Spleen (tissue), 13 donors: ENCODE measurements around the gene TRIM72. TPM values are rescaled to one million over a fixed set of nuclear protein-coding genes. Genes with fewer than 3 reads are reported as not detected.
A peak's percentile ranks its signal among the peaks of the same experiment; 100 is the strongest.
"Not testable (repeated sequence)": the region's sequence is repeated elsewhere in the genome, so short reads cannot be mapped to it uniquely, and the experiment has no call there.

ENCODE experiments used
- DNase-seq: peaks from one replicate; pipeline ENCODE4 v3.0.0-alpha.2; 2020
- H3K27ac ChIP-seq, 8 donors: fragments of 200-600 bp; sonication (generic) in 7 of 8; 1 replicate in 4 of 8; 2 replicates in 4 of 8; pipeline versions ENCODE4 v1.5.0 to v1.8.0; 2016 to 2021; ENCODE audit warnings: inconsistent platforms in 4 of 8, mild to moderate bottlenecking in 4 of 8, moderate library complexity in 1 of 8
- H3K27me3 ChIP-seq, 7 donors: fragments of 200-600 bp; sonication (generic) in 6 of 7; replicated peaks in 1 of 7; 1 replicate in 4 of 7; 2 replicates in 3 of 7; pipeline versions ENCODE4 v1.5.0 to v1.8.0; 2016 to 2021; ENCODE audit warnings: inconsistent platforms in 3 of 7, mild to moderate bottlenecking in 1 of 7
- H3K36me3 ChIP-seq, 6 donors: fragments of 200-600 bp; sonication (generic) in 5 of 6; 1 replicate in 4 of 6; 2 replicates in 2 of 6; pipeline versions ENCODE4 v1.5.0 to v1.8.0; 2016 to 2021; ENCODE audit warnings: inconsistent platforms in 2 of 6
- H3K4me1 ChIP-seq, 6 donors: fragments of 200-600 bp; sonication (generic) in 5 of 6; 1 replicate in 3 of 6; 2 replicates in 3 of 6; pipeline versions ENCODE4 v1.5.0 to v1.8.0; 2016 to 2021; ENCODE audit warnings: inconsistent platforms in 3 of 6
- H3K4me3 ChIP-seq, 8 donors: fragments of 200-600 bp; sonication (generic) in 7 of 8; 1 replicate in 4 of 8; 2 replicates in 4 of 8; pipeline versions ENCODE4 v1.5.0 to v1.8.0; 2016 to 2021; ENCODE audit warnings: inconsistent platforms in 4 of 8, mild to moderate bottlenecking in 4 of 8, moderate library complexity in 2 of 8
- H3K9me3 ChIP-seq, 8 donors: fragments of 200-600 bp; sonication (generic) in 7 of 8; 1 replicate in 4 of 8; 2 replicates in 4 of 8; pipeline versions ENCODE4 v1.5.0 to v1.8.0; 2016 to 2021; ENCODE audit warnings: inconsistent platforms in 4 of 8
- CTCF ChIP-seq, 11 experiments: fragments of 200-600 bp in 7 of 11; fragments of 450-650 bp in 4 of 11; sonication (generic) in 4 of 11; IDR thresholded peaks in 8 of 11; conservative IDR thresholded peaks in 3 of 11; 1 replicate in 7 of 11; 2 replicates in 4 of 11; pipeline versions ENCODE4 v1.4.0 to v1.8.0; 2016 to 2021; ENCODE audit warnings: antibody characterized with exemption in 11 of 11, inconsistent platforms in 4 of 11, mild to moderate bottlenecking in 1 of 11
- POLR2A ChIP-seq, 3 donors: fragments of 450-650 bp; IDR thresholded peaks; one replicate each; pipeline ENCODE4 v1.5.1; 2017; ENCODE audit warnings: antibody characterized with exemption in 3 of 3, mild to moderate bottlenecking in 1 of 3
- POLR2AphosphoS5 ChIP-seq, 3 donors: sonication (generic); formaldehyde crosslinking; IDR thresholded peaks; one replicate each; pipeline ENCODE4 v1.5.1; 2017; ENCODE audit warnings: antibody characterized with exemption in 3 of 3
- WGBS, 5 donors: extraction: QIAGEN DNeasy Blood & Tissue Kit in 3 of 5; methylation state at CpG; one replicate each; pipeline versions ENCODE4 v1.1.5 to v1.1.7; 2013 to 2018; 5-methylcytosine and 5-hydroxymethylcytosine counted together
- intact Hi-C: fragments of 100-400 bp; cut with DNase I; formaldehyde crosslinking; loops from one replicate; pipeline ENCODE4 v1.15.0; 2023; ENCODE audit warnings: low total_unique reads
- long read RNA-seq, 2 donors: transcript quantifications; one replicate each; lab custom pipeline, GENCODE V29; 2026
- polyA plus RNA-seq, 3 donors: library from polyadenylated mRNA; stranded (reverse); fragments of 200-250 nt; gene quantifications; one replicate each; pipeline ENCODE4 v1.2.1, GENCODE V29; 2013
- total RNA-seq, 7 donors: library from RNA; depleted of rRNA in 3 of 7; stranded (reverse); fragments of >200 nt in 3 of 7; fragmentation: NEBNext Ultra II Directional in 4 of 7; extraction: Animal tissue kit (Norgen Biotek cat#: 25700) in 4 of 7; gene quantifications; one replicate each; pipeline versions ENCODE4 v1.1.0 to v1.2.1, GENCODE V29; 2016 to 2021
- donor health status: healthy with polysubstance abuse.
- donor health status: DM: no; HTN: no; CAD: no; lungs with moderate emphysema.
- donor health status: DM: no; HTN: no; CAD: no.
- donor health status: Bipolar disorder and iron deficiency.
- donor health status: healthy.
- donor health status: DM: no; HTN: no; CAD: no.
- donor health status: DM: yes; HTN: yes; CAD: no.

Gene TRIM72
- under 1 TPM in 4 of 7 donors, not detected in 3; 0.05 to 0.26 (median 0.15) TPM for total RNA-seq
- polyA plus RNA-seq, result under 1 TPM; 0.06 to 0.15 (median 0.09) TPM
- long read RNA-seq, donor 1, result 0 reads
- long read RNA-seq, donor 2, result 0 reads

GRCh38 chr16:31213877-31214707 is at the start of gene TRIM72:
TRIM72 (plus strand) TSS chr16:31214119; CDS start chr16:31214739, 620 bp downstream.
- Histone ChIP-seq H3K4me3 (peak within 1 kb of the TSS in 7 of 8 donors; percentile 36 to 73 (median 45)), H3K4me1 (peaks cover 25 to 45% (median 37%) of the 10 kb centered on the region in 6 donors), H3K36me3 (no peaks in the 10 kb centered on the region), H3K27me3 (peaks cover 3 to 56% (median 34%) of the 10 kb centered on the region in 7 donors), H3K27ac (peak within 1 kb of the TSS in 4 of 8 donors; percentile 25 to 69 (median 48)), H3K9me3 (no peaks in the 10 kb centered on the region)
- TF ChIP-seq POLR2A (IDR thresholded peaks at IDR 0.05), result no peak
- no peak for TF ChIP-seq CTCF (IDR thresholded peaks at IDR 0.05 in 8 of 11, conservative IDR thresholded peaks at IDR 0.05 in 3 of 11)
- TF ChIP-seq POLR2AphosphoS5 (IDR thresholded peaks at IDR 0.05), result no peak
- intact Hi-C loops, result no loop called here
- WGBS, 5 donors, result 75 to 83% (median 78%) methylated on average over 15 to 25 of the region's 25 CpGs
- DNase-seq, result peak; percentile 34

- TF ChIP-seq CTCF (IDR thresholded peaks at IDR 0.05 in 8 of 11, conservative IDR thresholded peaks at IDR 0.05 in 3 of 11), result no peak
- TF ChIP-seq POLR2AphosphoS5 (IDR thresholded peaks at IDR 0.05), result no peak
- no peak for TF ChIP-seq POLR2A (IDR thresholded peaks at IDR 0.05)
- no peak for DNase-seq
- Histone ChIP-seq H3K4me3 (no peak overlapping the region), H3K4me1 (no peaks in the 10 kb centered on the region), H3K9me3 (no peaks in the 10 kb centered on the region), H3K27me3 (no peaks in the 10 kb centered on the region), H3K36me3 (no peaks in the 10 kb centered on the region), H3K27ac (no peak overlapping the region)
- intact Hi-C loops, result no loop called here
- 85 to 90% (median 88%) methylated on average over 8 of the region's 8 CpGs for WGBS, 5 donors
Measured at GRCh38 chr16:31167315-31167714, 46.6 kb upstream of the TRIM72 start.

GRCh38 chr16:31168848-31169247 is 45.1 kb upstream of the TRIM72 start:
- no peak for DNase-seq
- intact Hi-C loops, result no loop called here
- H3K27ac ChIP-seq, result no peak overlapping the region
- WGBS, 5 donors, result 58 to 90% (median 64%) methylated on average over 2 of the region's 2 CpGs
- no peaks in the 10 kb centered on the region for H3K36me3 ChIP-seq
- H3K4me1 ChIP-seq, result no peaks in the 10 kb centered on the region
- H3K27me3 ChIP-seq, result no peaks in the 10 kb centered on the region
- TF ChIP-seq POLR2A (IDR thresholded peaks at IDR 0.05) (no peak), CTCF (IDR thresholded peaks at IDR 0.05 in 8 of 11, conservative IDR thresholded peaks at IDR 0.05 in 3 of 11) (no peak), POLR2AphosphoS5 (IDR thresholded peaks at IDR 0.05) (no peak)
- no peak overlapping the region for H3K4me3 ChIP-seq
- H3K9me3 ChIP-seq, result no peaks in the 10 kb centered on the region

- DNase-seq, H3K4me3 ChIP-seq, H3K36me3 ChIP-seq, H3K27ac ChIP-seq, H3K4me1 ChIP-seq, intact Hi-C loops, H3K27me3 ChIP-seq, H3K9me3 ChIP-seq: not testable (repeated sequence)
- no CpG with 5 or more reads among the region's 2 CpGs for WGBS, 5 donors
Measured at GRCh38 chr16:31170048-31170447, 43.9 kb upstream of the TRIM72 start.
